H1 (cell line): ENCODE results near the gene CLDN7. TPM values are rescaled to one million over a fixed set of nuclear protein-coding genes. Genes with fewer than 3 reads are reported as not detected.

Source experiments
- CHD1 ChIP-seq: IDR thresholded peaks from 2 replicates; pipeline ENCODE4 v1.6.1; 2012; ENCODE audit warnings: low read depth, low read length, improper control_type of control experiment
- CHD7 ChIP-seq: fragments of 300-600 bp; sonication (generic); IDR thresholded peaks from 2 replicates; pipeline ENCODE4 v1.7.1; 2012; ENCODE audit warnings: low read length, moderate library complexity, mild to moderate bottlenecking, inconsistent platforms; ENCODE audit not compliant: insufficient replicate concordance
- EP300 ChIP-seq, 2 experiments: IDR thresholded peaks; 1 replicate in 1 of 2; 2 replicates in 1 of 2; pipeline ENCODE4 v1.6.1; 2011 to 2012; ENCODE audit warnings: low read depth in 2 of 2, low read length in 2 of 2, mild to moderate bottlenecking in 2 of 2, borderline replicate concordance in 1 of 2, inconsistent platforms in 1 of 2, moderate library complexity in 1 of 2
- KDM4A ChIP-seq: IDR thresholded peaks from one replicate; pipeline ENCODE4 v1.7.1; 2012; ENCODE audit warnings: low read depth, mild to moderate bottlenecking, moderate library complexity, low read length, inconsistent platforms; ENCODE audit not compliant: severe bottlenecking
- PHF8 ChIP-seq: fragments of 200-600 bp; sonication (generic); conservative IDR thresholded peaks from 2 replicates; pipeline ENCODE4 v1.7.1; 2012; ENCODE audit warnings: low read depth, mild to moderate bottlenecking, inconsistent platforms, low read length, moderate library complexity
- POLR2A ChIP-seq, 2 experiments: IDR thresholded peaks; 1 replicate in 1 of 2; 2 replicates in 1 of 2; pipeline ENCODE4 v1.6.1; 2011; ENCODE audit warnings: low read depth in 2 of 2, low read length in 2 of 2, mild to moderate bottlenecking in 2 of 2; ENCODE audit errors: control extremely low read depth in 1 of 2
- RAD21 ChIP-seq, 2 experiments: IDR thresholded peaks in 1 of 2; conservative IDR thresholded peaks in 1 of 2; 2 replicates each; pipeline ENCODE4 v1.6.1; 2011; ENCODE audit warnings: low read depth in 2 of 2, low read length in 2 of 2, improper control_type of control experiment in 1 of 2, inconsistent platforms in 1 of 2, mild to moderate bottlenecking in 1 of 2, moderate library complexity in 1 of 2
- SAP30 ChIP-seq: fragments of 300-600 bp; sonication (generic); IDR thresholded peaks from 2 replicates; pipeline ENCODE4 v1.7.1; 2012; ENCODE audit warnings: low read length, moderate library complexity, mild to moderate bottlenecking, inconsistent platforms; ENCODE audit not compliant: insufficient read depth, insufficient replicate concordance
- TBP ChIP-seq: IDR thresholded peaks from 2 replicates; pipeline ENCODE4 v1.6.1; 2011; ENCODE audit warnings: low read depth, low read length, improper control_type of control experiment
- polyA plus RNA-seq, 7 experiments: library from polyadenylated mRNA; depleted of rRNA in 3 of 7; stranded (reverse) in 5 of 7; unstranded in 2 of 7; fragments of >200 nt in 5 of 7; fragments of 200-250 nt in 2 of 7; gene quantifications; 1 replicate in 5 of 7; 2 replicates in 1 of 7; 4 replicates in 1 of 7; pipeline versions ENCODE4 v1.2.1 to v1.2.3, GENCODE V29; 2011 to 2013; ENCODE audit warnings: missing spikeins in 2 of 7, mixed read lengths in 2 of 7
- total RNA-seq: library from RNA; stranded (reverse); fragmentation: NEBNext Ultra II Directional; extraction: Animal tissue kit (Norgen Biotek cat#: 25700); gene quantifications from 2 replicates; pipeline ENCODE4 v1.2.1, GENCODE V29; 2021

Gene CLDN7
- total and polyA plus RNA-seq, 2 of the 8 experiments (the other 6 are each of a cell fraction or from before 2014, with no cell fraction given), result 118 to 119 TPM

DNA sequence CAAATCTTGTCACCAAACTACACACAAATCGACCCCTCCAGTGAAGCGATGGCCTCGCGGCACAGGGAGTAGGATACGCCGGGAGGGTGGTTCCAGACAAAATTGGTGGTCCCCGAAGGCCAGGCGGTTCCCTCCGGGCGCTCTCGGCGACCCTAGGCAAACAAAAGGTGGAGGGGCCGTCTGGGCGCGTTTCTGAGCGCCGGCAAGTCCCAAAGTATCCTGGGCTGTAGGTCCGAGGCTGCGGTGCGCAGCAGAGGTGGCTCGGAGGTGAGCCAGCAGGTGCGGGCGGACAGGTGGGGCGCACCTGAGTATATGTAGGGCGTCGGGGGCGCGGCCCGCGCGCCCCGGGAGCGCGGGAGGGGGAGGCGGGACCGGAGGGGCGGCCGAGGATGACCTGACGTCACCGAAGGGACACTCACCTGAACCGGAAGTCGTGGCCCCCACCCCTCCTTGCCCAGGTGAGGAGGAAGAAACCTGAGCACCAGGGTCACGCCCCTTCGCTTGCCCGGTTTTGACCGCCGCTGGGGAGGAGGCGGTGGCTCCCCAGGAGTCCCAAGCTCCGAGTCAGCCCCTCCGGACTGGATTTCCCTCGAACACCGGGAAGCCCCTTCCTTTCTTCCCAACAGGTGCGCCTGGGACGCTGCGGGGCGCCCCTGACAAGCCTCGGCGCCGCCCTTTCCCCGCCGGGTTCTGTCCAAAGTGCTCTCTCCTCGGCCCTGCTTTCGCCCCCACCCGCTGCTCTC lies at the start of gene CLDN7 (continued):
- TF ChIP-seq EP300 (IDR thresholded peaks at IDR 0.05; ENCODE audit: borderline replicate concordance in 1 of 2, low read depth in 2 of 2, low read length in 2 of 2) (0 out of 3 replicates have a peak, but pooled peaks of 1 of the 2 experiments have one; percentile 42), SAP30 (no peak), TBP (peak; percentile 97), CHD1 (peak; percentile 60; the same call in 1 of the 2 replicates), KDM4A (peak; percentile 10), POLR2A (IDR thresholded peaks at IDR 0.05; ENCODE audit: control extremely low read depth in 1 of 2, low read depth in 2 of 2, low read length in 2 of 2) (peak; percentile 98 to 99), PHF8 (peak; percentile 77), CHD7 (peak; percentile 34), RAD21 (IDR thresholded peaks at IDR 0.05 in 1 of 2, conservative IDR thresholded peaks at IDR 0.05 in 1 of 2; ENCODE audit: low read depth in 2 of 2, low read length in 2 of 2) (no peak; a peak in 1 of 4 replicates)
